NCI-H526 (cell line): ENCODE data around the gene ARHGEF3.
"Not testable (repeated sequence)": the region's sequence is repeated elsewhere in the genome, so short reads cannot be mapped to it uniquely, and the experiment has no call there.

ENCODE experiments used
- DNase-seq, 2 experiments: peaks; one replicate each; lab custom pipeline; 2025; lab: John Stamatoyannopoulos, UW

The ARHGEF3 gene

GRCh38 chr3:56737006-56737405 lies 64.7 kb downstream of the ARHGEF3 start:
- no peak for DNase-seq

GRCh38 chr3:56732109-56732508 lies 69.6 kb downstream of the ARHGEF3 start:
- DNase-seq, result no peak

- no peak for DNase-seq
Measured at GRCh38 chr3:56725175-56725574, 76.6 kb downstream of the ARHGEF3 start.

GRCh38 chr3:56724676-56725075 lies 77.1 kb downstream of the ARHGEF3 start:
- peak; percentile 56 to 67 for DNase-seq

- no peak for DNase-seq
Measured at GRCh38 chr3:56720849-56721248, 80.9 kb downstream of the ARHGEF3 start.

- DNase-seq, result not testable (repeated sequence)
Measured at GRCh38 chr3:56718809-56719208, 82.9 kb downstream of the ARHGEF3 start.

- DNase-seq, result no peak
Measured at GRCh38 chr3:56711344-56711743, 90.4 kb downstream of the ARHGEF3 start.

GRCh38 chr3:56707412-56707811 lies 94.3 kb downstream of the ARHGEF3 start:
- DNase-seq, result not testable (repeated sequence)

GRCh38 chr3:56706629-56707028 lies 95.1 kb downstream of the ARHGEF3 start:
- DNase-seq, result no peak

- no peak for DNase-seq
Measured at GRCh38 chr3:56704706-56705105, 97.0 kb downstream of the ARHGEF3 start.

GRCh38 chr3:56702490-56703315 lies 99.0 kb downstream of the ARHGEF3 start:
- DNase-seq, result peak; percentile 9 to 61

GRCh38 chr3:56700151-56700550 lies 101.6 kb downstream of the ARHGEF3 start:
- no peak for DNase-seq

GRCh38 chr3:56694867-56695683 lies 106.7 kb downstream of the ARHGEF3 start:
- no peak for DNase-seq

GRCh38 chr3:56693750-56694149 lies 108.0 kb downstream of the ARHGEF3 start:
- no peak for DNase-seq

- not testable (repeated sequence) for DNase-seq
Measured at GRCh38 chr3:56692520-56693433, 109.0 kb downstream of the ARHGEF3 start.

- not testable (repeated sequence) for DNase-seq
Measured at GRCh38 chr3:56692001-56692365, 109.8 kb downstream of the ARHGEF3 start.

- no peak for DNase-seq
Measured at GRCh38 chr3:56691165-56692000, 110.4 kb downstream of the ARHGEF3 start.

- no peak for DNase-seq
Measured at GRCh38 chr3:56689303-56689702, 112.4 kb downstream of the ARHGEF3 start.

GRCh38 chr3:56688191-56688590 lies 113.6 kb downstream of the ARHGEF3 start:
- DNase-seq, result no peak

GRCh38 chr3:56684029-56684428 lies 117.7 kb downstream of the ARHGEF3 start:
- no peak for DNase-seq
